ENCODE measurements around the gene ACBD6.

Gene ACBD6

GRCh38 chr1:180257028-180257386 is 245.4 kb downstream of the ACBD6 start:
- in situ Hi-C loops (cut with HindIII; ENCODE audit: low pct_ligation_motif_present, low sequenced_read_pairs), result no loop called here
- TF ChIP-seq, protein P1, sequence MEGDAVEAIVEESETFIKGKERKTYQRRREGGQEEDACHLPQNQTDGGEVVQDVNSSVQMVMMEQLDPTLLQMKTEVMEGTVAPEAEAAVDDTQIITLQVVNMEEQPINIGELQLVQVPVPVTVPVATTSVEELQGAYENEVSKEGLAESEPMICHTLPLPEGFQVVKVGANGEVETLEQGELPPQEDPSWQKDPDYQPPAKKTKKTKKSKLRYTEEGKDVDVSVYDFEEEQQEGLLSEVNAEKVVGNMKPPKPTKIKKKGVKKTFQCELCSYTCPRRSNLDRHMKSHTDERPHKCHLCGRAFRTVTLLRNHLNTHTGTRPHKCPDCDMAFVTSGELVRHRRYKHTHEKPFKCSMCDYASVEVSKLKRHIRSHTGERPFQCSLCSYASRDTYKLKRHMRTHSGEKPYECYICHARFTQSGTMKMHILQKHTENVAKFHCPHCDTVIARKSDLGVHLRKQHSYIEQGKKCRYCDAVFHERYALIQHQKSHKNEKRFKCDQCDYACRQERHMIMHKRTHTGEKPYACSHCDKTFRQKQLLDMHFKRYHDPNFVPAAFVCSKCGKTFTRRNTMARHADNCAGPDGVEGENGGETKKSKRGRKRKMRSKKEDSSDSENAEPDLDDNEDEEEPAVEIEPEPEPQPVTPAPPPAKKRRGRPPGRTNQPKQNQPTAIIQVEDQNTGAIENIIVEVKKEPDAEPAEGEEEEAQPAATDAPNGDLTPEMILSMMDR (IDR thresholded peaks at IDR 0.05; ENCODE audit: low read depth, low read length, missing control alignments), result no peak
- no peak for DNase-seq

GRCh38 chr1:180256341-180257027 is 245.9 kb downstream of the ACBD6 start:
- Histone ChIP-seq H3K27ac (no peak overlapping the region), H3K36me3 (replicated peaks) (no peaks in the 10 kb centered on the region), H3K4me3 (ENCODE audit: low read depth, low read length) (no peak overlapping the region), H3K27me3 (replicated peaks) (peaks cover 13% of the 10 kb centered on the region)
- DNase-seq, result no peak
- in situ Hi-C loops (cut with HindIII; ENCODE audit: low pct_ligation_motif_present, low sequenced_read_pairs), result no loop called here
- TF ChIP-seq, protein P1 (IDR thresholded peaks at IDR 0.05; ENCODE audit: low read depth, low read length, missing control alignments), result no peak

More at GRCh38 chr1:180257028-180257386, 245.4 kb downstream of the ACBD6 start:
- Histone ChIP-seq H3K36me3 (replicated peaks) (no peaks in the 10 kb centered on the region), H3K27ac (no peak overlapping the region), H3K27me3 (replicated peaks) (peaks cover 13% of the 10 kb centered on the region), H3K4me3 (ENCODE audit: low read depth, low read length) (no peak overlapping the region)

DNA sequence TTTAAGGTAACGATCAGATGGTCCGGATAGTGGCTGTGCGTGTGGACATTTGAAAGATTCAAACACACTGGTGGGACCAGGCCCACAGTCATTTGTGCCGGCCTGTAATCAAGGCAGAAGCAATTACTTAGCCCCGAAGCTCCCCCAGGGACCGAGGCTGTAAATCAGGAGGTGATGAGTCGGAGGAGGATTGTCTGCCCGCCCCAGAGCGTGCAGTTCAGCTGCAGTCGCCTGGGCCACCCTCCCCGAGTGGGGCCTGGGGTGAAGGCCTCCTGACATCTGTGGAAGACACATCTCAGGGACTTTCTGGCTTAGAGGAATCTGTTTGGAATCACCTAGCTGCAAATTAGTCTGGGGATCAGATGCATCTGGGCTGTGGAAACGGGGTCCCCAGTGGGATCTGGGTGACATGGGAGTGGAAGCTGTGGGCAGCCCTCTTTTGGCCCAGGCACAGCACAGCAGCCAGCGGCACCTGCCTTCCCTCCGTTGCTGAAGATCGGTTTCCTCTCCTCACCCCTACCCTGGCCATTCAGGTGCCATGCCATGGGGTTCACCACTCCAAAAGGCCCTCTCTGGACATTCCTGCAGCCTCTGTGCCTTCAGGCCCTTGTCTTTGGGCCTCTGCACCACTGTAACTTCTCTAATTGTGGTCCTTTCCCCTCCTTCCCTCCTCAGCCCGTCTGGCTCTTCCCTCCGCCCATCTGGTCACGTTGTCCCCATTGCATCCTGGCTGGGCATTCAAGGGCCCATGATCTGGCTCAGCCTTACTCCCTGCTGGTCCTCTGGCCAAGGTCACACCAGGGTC is 246.6 kb downstream of the ACBD6 start:
- in situ Hi-C loops (cut with HindIII; ENCODE audit: low pct_ligation_motif_present, low sequenced_read_pairs), result no loop called here
- Histone ChIP-seq H3K36me3 (replicated peaks) (no peaks in the 10 kb centered on the region), H3K27me3 (replicated peaks) (peaks cover 11% of the 10 kb centered on the region), H3K4me3 (ENCODE audit: low read depth, low read length) (no peak overlapping the region), H3K27ac (no peak overlapping the region)
- no peak for DNase-seq
- TF ChIP-seq, protein P1 (IDR thresholded peaks at IDR 0.05; ENCODE audit: low read depth, low read length, missing control alignments), result no peak

GRCh38 chr1:180254854-180255253 is 247.5 kb downstream of the ACBD6 start:
- TF ChIP-seq, protein P1 (IDR thresholded peaks at IDR 0.05; ENCODE audit: low read depth, low read length, missing control alignments), result no peak
- no peak overlapping the region for H3K4me3 ChIP-seq (ENCODE audit: low read depth, low read length)
- H3K36me3 ChIP-seq (replicated peaks), result no peaks in the 10 kb centered on the region
- H3K27me3 ChIP-seq (replicated peaks), result peaks cover 3% of the 10 kb centered on the region
- DNase-seq, result no peak
- in situ Hi-C loops (cut with HindIII; ENCODE audit: low pct_ligation_motif_present, low sequenced_read_pairs), result no loop called here
- no peak overlapping the region for H3K27ac ChIP-seq

- DNase-seq, result no peak
- TF ChIP-seq, protein P1 (IDR thresholded peaks at IDR 0.05; ENCODE audit: low read depth, low read length, missing control alignments), result no peak
- no peak overlapping the region for H3K27ac ChIP-seq
- H3K27me3 ChIP-seq (replicated peaks), result peaks cover 3% of the 10 kb centered on the region
- H3K4me3 ChIP-seq (ENCODE audit: low read depth, low read length), result no peak overlapping the region
- in situ Hi-C loops (cut with HindIII; ENCODE audit: low pct_ligation_motif_present, low sequenced_read_pairs), result no loop called here
- no peaks in the 10 kb centered on the region for H3K36me3 ChIP-seq (replicated peaks)
These were observed 247.9 kb downstream of the ACBD6 start for GRCh38 chr1:180254496-180254819.

All from brain microvascular endothelial cell (primary cell).